Activated CD4-positive, CD25-positive, alpha-beta regulatory T cell (primary cell): ENCODE data around the gene ASTN1.

Experiments
- DNase-seq, 4 experiments: peaks; one replicate each; lab custom pipeline; 2025; lab: John Stamatoyannopoulos, UW

ASTN1 gene

GRCh38 chr1:177035586-177035985, 128.9 kb downstream of the ASTN1 start:
- no peak for DNase-seq

- no peak for DNase-seq
Measured at GRCh38 chr1:177033628-177034027, 130.9 kb downstream of the ASTN1 start.

GRCh38 chr1:177032434-177032833, 132.1 kb downstream of the ASTN1 start:
- no peak for DNase-seq

- DNase-seq = no peak
Measured at GRCh38 chr1:177024623-177025022, 139.9 kb downstream of the ASTN1 start.

GRCh38 chr1:177023726-177024125, 140.8 kb downstream of the ASTN1 start:
- DNase-seq = no peak

GRCh38 chr1:177023249-177023648, 141.3 kb downstream of the ASTN1 start:
- DNase-seq = no peak

- DNase-seq = no peak
Measured at GRCh38 chr1:177021687-177022086, 142.8 kb downstream of the ASTN1 start.

- no peak for DNase-seq
Measured at GRCh38 chr1:177020851-177021589, 143.5 kb downstream of the ASTN1 start.

GRCh38 chr1:177017287-177017852, 147.1 kb downstream of the ASTN1 start:
- no peak for DNase-seq

GRCh38 chr1:177014325-177014724, 150.2 kb downstream of the ASTN1 start:
- DNase-seq = no peak

- no peak for DNase-seq
Measured at GRCh38 chr1:177012342-177012925, 152.1 kb downstream of the ASTN1 start.

GRCh38 chr1:177011508-177011907, 153.0 kb downstream of the ASTN1 start:
- DNase-seq = no peak

GRCh38 chr1:177010211-177010825, 154.2 kb downstream of the ASTN1 start:
- DNase-seq = no peak

GRCh38 chr1:177008653-177009052, 155.9 kb downstream of the ASTN1 start:
- DNase-seq = no peak

- no peak for DNase-seq
Measured at GRCh38 chr1:177007437-177008161, 156.9 kb downstream of the ASTN1 start.

- DNase-seq = no peak
Measured at GRCh38 chr1:177002891-177003290, 161.6 kb downstream of the ASTN1 start.

- DNase-seq = no peak
Measured at GRCh38 chr1:177001556-177001955, 163.0 kb downstream of the ASTN1 start.

- DNase-seq = no peak
Measured at GRCh38 chr1:176998183-176998795, 166.2 kb downstream of the ASTN1 start.

GRCh38 chr1:176996456-176997090, 167.9 kb downstream of the ASTN1 start:
- DNase-seq = no peak

GRCh38 chr1:176994931-176995596, 169.4 kb downstream of the ASTN1 start:
- DNase-seq = no peak

GRCh38 chr1:176993587-176993986, 170.9 kb downstream of the ASTN1 start:
- DNase-seq = no peak
